IMR-90 (cell line): ENCODE results near the gene TTLL8. TPM values are rescaled to one million over a fixed set of nuclear protein-coding genes. Genes with fewer than 3 reads are reported as not detected.

ENCODE experiments used
- ATAC-seq: fragments of 200-7000 bp; cut with Tn5 transposase; 2 replicates; pipeline ENCODE4 v1.9.1; 2020; ENCODE audit warnings: low read depth, mild to moderate bottlenecking, moderate library complexity
- BruUV-seq: library from RNA; stranded (reverse); fragments of 400-500 nt; replicated peaks from 2 replicates; lab custom pipeline; 2021; lab: Mats Ljungman, UMichigan
- CTCF ChIA-PET: fragments of 300-600 bp; formaldehyde crosslinking; extraction: SDS; loops from one replicate; lab custom pipeline; 2021; ENCODE audit warnings: antibody characterized with exemption; lab: Yijun Ruan, JAX
- POLR2A ChIA-PET: fragments of 300-600 bp; sonication (Branson Sonifier 250); formaldehyde crosslinking; loops from one replicate; lab custom pipeline; 2022; ENCODE audit warnings: antibody characterized with exemption; ENCODE audit not compliant: unreplicated experiment; lab: Charles Lee
- DNase-seq: peaks from one replicate; pipeline ENCODE4 v3.0.0; 2013
- H2AFZ ChIP-seq: replicated peaks from 2 replicates; pipeline ENCODE3; 2013; ENCODE audit warnings: low read length, mild to moderate bottlenecking; ENCODE audit not compliant: poor library complexity
- H2AK5ac ChIP-seq: 2 replicates; pipeline ENCODE4 v1.6.1; 2013; ENCODE audit warnings: low read depth, low read length, inconsistent platforms
- H2AK9ac ChIP-seq: replicated peaks from 2 replicates; pipeline ENCODE3; 2013; ENCODE audit warnings: mild to moderate bottlenecking, low read depth, low read length, moderate library complexity; ENCODE audit not compliant: poor library complexity
- H2BK120ac ChIP-seq: 2 replicates; pipeline ENCODE4 v1.6.1; 2013; ENCODE audit warnings: low read depth, low read length, inconsistent platforms
- H2BK15ac ChIP-seq: 3 replicates; pipeline ENCODE4 v1.6.1; 2013; ENCODE audit warnings: low read depth, low read length, inconsistent platforms
- H2BK20ac ChIP-seq: 2 replicates; pipeline ENCODE4 v1.6.1; 2013; ENCODE audit warnings: low read depth, mild to moderate bottlenecking, inconsistent platforms, low read length, moderate library complexity
- H2BK5ac ChIP-seq: 2 replicates; pipeline ENCODE4 v1.6.1; 2013; ENCODE audit warnings: mild to moderate bottlenecking, low read depth, low read length, inconsistent platforms; ENCODE audit not compliant: poor library complexity, severe bottlenecking
- H3K14ac ChIP-seq: replicated peaks from 2 replicates; pipeline ENCODE4 v1.6.1; 2013; ENCODE audit warnings: low read depth, low read length, inconsistent platforms
- H3K18ac ChIP-seq: 2 replicates; pipeline ENCODE4 v1.6.1; 2013; ENCODE audit warnings: low read depth, low read length, control low read depth
- H3K23ac ChIP-seq: 2 replicates; pipeline ENCODE4 v1.6.1; 2013; ENCODE audit warnings: low read depth, low read length, inconsistent platforms
- H3K27ac ChIP-seq: 2 replicates; pipeline ENCODE4 v1.5.1; 2013; ENCODE audit warnings: mild to moderate bottlenecking, control low read depth, low read length; ENCODE audit not compliant: insufficient read depth
- H3K27me3 ChIP-seq: 2 replicates; pipeline ENCODE4 v1.6.1; 2013; ENCODE audit warnings: low read length; ENCODE audit not compliant: control insufficient read depth, insufficient read depth
- H3K36me3 ChIP-seq: 2 replicates; pipeline ENCODE4 v1.6.1; 2013; ENCODE audit warnings: low read length, mixed read lengths; ENCODE audit not compliant: control insufficient read depth, insufficient read depth
- H3K4ac ChIP-seq: 2 replicates; pipeline ENCODE4 v1.6.1; 2013; ENCODE audit warnings: low read depth, low read length, inconsistent platforms
- H3K4me1 ChIP-seq: 2 replicates; pipeline ENCODE4 v1.6.1; 2013; ENCODE audit warnings: low read length, mixed read lengths; ENCODE audit not compliant: control insufficient read depth, insufficient read depth
- H3K4me2 ChIP-seq: 2 replicates; pipeline ENCODE4 v1.6.1; 2013; ENCODE audit warnings: low read depth, mild to moderate bottlenecking, control low read depth, low read length, moderate library complexity
- H3K4me3 ChIP-seq: 2 replicates; pipeline ENCODE4 v1.5.1; 2013; ENCODE audit warnings: low read depth, mild to moderate bottlenecking, control low read depth, low read length, moderate library complexity; ENCODE audit not compliant: insufficient read depth
- H3K56ac ChIP-seq: 2 replicates; pipeline ENCODE4 v1.6.1; 2013; ENCODE audit warnings: low read length, inconsistent platforms; ENCODE audit not compliant: insufficient read depth; ENCODE audit errors: extremely low read depth
- H3K79me1 ChIP-seq, 2 experiments: 2 replicates each; pipeline ENCODE4 v1.6.1; 2013; ENCODE audit warnings: low read length in 2 of 2, inconsistent platforms in 1 of 2, low read depth in 1 of 2
- H3K9ac ChIP-seq: 2 replicates; pipeline ENCODE4 v1.6.1; 2013; ENCODE audit warnings: low read depth, low read length, control low read depth
- H3K9me1 ChIP-seq: 2 replicates; pipeline ENCODE4 v1.6.1; 2013; ENCODE audit warnings: low read length, inconsistent platforms; ENCODE audit not compliant: insufficient read depth
- H3K9me3 ChIP-seq: 2 replicates; pipeline ENCODE4 v1.6.1; 2013; ENCODE audit warnings: low read length; ENCODE audit not compliant: control insufficient read depth, insufficient read depth
- H4K20me1 ChIP-seq: 2 replicates; pipeline ENCODE4 v1.6.1; 2013; ENCODE audit warnings: low read length, inconsistent platforms; ENCODE audit not compliant: insufficient read depth
- H4K5ac ChIP-seq: 2 replicates; pipeline ENCODE4 v1.6.1; 2013; ENCODE audit warnings: mild to moderate bottlenecking, low read depth, low read length, control low read depth
- H4K8ac ChIP-seq, 2 experiments: 2 replicates each; pipeline ENCODE4 v1.6.1; 2013; ENCODE audit warnings: low read depth in 2 of 2, low read length in 2 of 2, control low read depth in 1 of 2, inconsistent platforms in 1 of 2
- H4K91ac ChIP-seq: 2 replicates; pipeline ENCODE4 v1.6.1; 2013; ENCODE audit warnings: low read depth, low read length, inconsistent platforms; ENCODE audit not compliant: insufficient read depth
- CEBPB ChIP-seq: IDR thresholded peaks from 2 replicates; pipeline ENCODE4 v1.6.1; 2012; ENCODE audit warnings: low read depth, low read length, improper control_type of control experiment
- CHD1 ChIP-seq: IDR thresholded peaks from 2 replicates; pipeline ENCODE4 v1.6.1; 2012; ENCODE audit warnings: low read depth, low read length, improper control_type of control experiment
- CTCF ChIP-seq: conservative IDR thresholded peaks from 2 replicates; pipeline ENCODE4 v1.5.1; 2012; ENCODE audit warnings: mild to moderate bottlenecking, low read depth, low read length, improper control_type of control experiment
- ELK1 ChIP-seq: fragments of 150-350 bp; IDR thresholded peaks from 2 replicates; pipeline ENCODE4 v1.6.1; 2016; ENCODE audit warnings: low read depth, mild to moderate bottlenecking, low read length, moderate library complexity, borderline replicate concordance
- FOS ChIP-seq: fragments of 150-350 bp; IDR thresholded peaks from 2 replicates; pipeline ENCODE4 v1.6.1; 2016; ENCODE audit warnings: low read depth, low read length
- MAZ ChIP-seq: IDR thresholded peaks from 2 replicates; pipeline ENCODE4 v1.6.1; 2012; ENCODE audit warnings: low read depth, mild to moderate bottlenecking, low read length, improper control_type of control experiment, moderate library complexity, borderline replicate concordance
- MXI1 ChIP-seq: IDR thresholded peaks from 2 replicates; pipeline ENCODE4 v1.6.1; 2012; ENCODE audit warnings: low read depth, mild to moderate bottlenecking, low read length, moderate library complexity, borderline replicate concordance
- NFE2L2 ChIP-seq: fragments of 150-350 bp; IDR thresholded peaks from 2 replicates; pipeline ENCODE4 v1.6.1; 2016; ENCODE audit warnings: low read depth, mild to moderate bottlenecking, low read length
- POLR2A ChIP-seq: IDR thresholded peaks from 2 replicates; pipeline ENCODE4 v1.6.1; 2012; ENCODE audit warnings: mild to moderate bottlenecking, low read depth, low read length
- RAD21 ChIP-seq: IDR thresholded peaks from 2 replicates; pipeline ENCODE4 v1.6.1; 2012; ENCODE audit warnings: low read length, improper control_type of control experiment
- SMC3 ChIP-seq: fragments of 150-350 bp; IDR thresholded peaks from 2 replicates; pipeline ENCODE4 v1.6.1; 2016; ENCODE audit warnings: low read depth, mild to moderate bottlenecking, antibody characterized with exemption, low read length, moderate library complexity
- USF2 ChIP-seq: fragments of 150-350 bp; IDR thresholded peaks from 2 replicates; pipeline ENCODE4 v1.6.1; 2017; ENCODE audit warnings: mild to moderate bottlenecking, antibody characterized with exemption, low read length, low read depth
- WGBS, 2 experiments: methylation state at CpG; one replicate each; pipeline versions ENCODE4 v1.1.5 to v1.1.7; 2013; ENCODE audit warnings: missing lambda C conversion rate in 2 of 2; ENCODE audit not compliant: insufficient read length in 1 of 2; ENCODE audit errors: extremely low coverage in 2 of 2; 5-methylcytosine and 5-hydroxymethylcytosine counted together
- dilution Hi-C: fragments of 300-500 bp; cut with HindIII; formaldehyde crosslinking; loops from one replicate; pipeline ENCODE4 v1.14.3; 2018; ENCODE audit warnings: low sequenced_read_pairs; ENCODE audit not compliant: unreplicated experiment
- in situ Hi-C: fragments of 300-500 bp; cut with MboI; formaldehyde crosslinking; loops from 3 replicates; pipeline ENCODE4 v1.14.3; 2019; ENCODE audit warnings: low sequenced_read_pairs, inconsistent platforms, mixed read lengths
- intact Hi-C: fragments of 100-400 bp; cut with micrococcal nuclease; formaldehyde crosslinking; loops from 2 replicates; pipeline ENCODE4 v1.10.0; 2022
- polyA plus RNA-seq, 3 experiments: library from polyadenylated mRNA; depleted of rRNA; stranded (reverse); fragments of >200 nt; gene quantifications; 2 replicates each; pipeline ENCODE4 v1.2.3, GENCODE V29; 2012; ENCODE audit warnings: low replicate concordance in 1 of 3
- total RNA-seq: library from RNA; depleted of rRNA; stranded (reverse); fragments of >200 nt; gene quantifications from 2 replicates; pipeline ENCODE4 v1.2.3, GENCODE V29; 2012

Gene TTLL8
- total and polyA plus RNA-seq, 2 of the 4 experiments (the other 2 are of a cell fraction), result not detected

GRCh38 chr22:50063589-50064393, 5.7 kb upstream of the TTLL8 start (continued):
- no peak for TF ChIP-seq SMC3

GRCh38 chr22:50062509-50063135, 4.5 kb upstream of the TTLL8 start:
- ChIA-PET CTCF (no interaction called here), POLR2A (no interaction called here)
- Histone ChIP-seq H3K27ac (no peak overlapping the region), H2AK9ac (no peak overlapping the region), H3K18ac (no peak overlapping the region), H3K9ac (no peak overlapping the region), H2BK120ac (no peak overlapping the region), H3K27me3 (peaks cover 48% of the 10 kb centered on the region), H3K36me3 (no peaks in the 10 kb centered on the region), H3K14ac (no peak overlapping the region), H4K20me1 (no peaks in the 10 kb centered on the region), H3K4me1 (peaks cover 6% of the 10 kb centered on the region; the same call in 1 of the 2 replicates), H4K8ac (no peak overlapping the region), H3K23ac (no peak overlapping the region), H2AK5ac (no peak overlapping the region), H3K9me3 (no peaks in the 10 kb centered on the region), H2BK5ac (no peak overlapping the region), H3K4me2 (no peak overlapping the region), H3K79me1 (no peaks in the 10 kb centered on the region), H3K56ac (no peak overlapping the region), H4K91ac (no peak overlapping the region), H4K5ac (no peak overlapping the region), H3K4ac (no peak overlapping the region), H2BK20ac (no peak overlapping the region), H3K9me1 (no peaks in the 10 kb centered on the region), H2BK15ac (no peak overlapping the region), H2AFZ (no peak overlapping the region), H3K4me3 (no peak overlapping the region)
- dilution Hi-C loops, result no loop called here
- WGBS, 2 experiments, result 94% methylated on average over 12 of the region's 19 CpGs; no CpG with 5 or more reads in 1 of the 2 experiments
- intact Hi-C loops, result no loop called here
- ATAC-seq (no peak), DNase-seq (no peak)
- in situ Hi-C loops, result no loop called here
- BruUV-seq, result no TSS peak
- TF ChIP-seq ELK1, result no peak
- TF ChIP-seq POLR2A, result no peak
- TF ChIP-seq MXI1, result no peak
- no peak for TF ChIP-seq NFE2L2
- no peak for TF ChIP-seq CTCF
- TF ChIP-seq CHD1, result no peak
- no peak for TF ChIP-seq USF2
- TF ChIP-seq MAZ, result no peak
- TF ChIP-seq CEBPB, result no peak
- no peak for TF ChIP-seq SMC3
- no peak for TF ChIP-seq FOS
- TF ChIP-seq RAD21, result no peak
